ENCODE results near the gene RAD23B. TPM values are rescaled to one million over a fixed set of nuclear protein-coding genes. Genes with fewer than 3 reads are reported as not detected.
A peak's percentile ranks its signal among the peaks of the same experiment; 100 is the strongest.

The RAD23B gene
- total and polyA plus RNA-seq, 2 of the 13 experiments (the other 11 are each of a cell fraction or from before 2014, with no cell fraction given), result 133 to 156 TPM

- TF ChIP-seq TFE3 (CRISPR knock-in tag; IDR thresholded peaks at IDR 0.05) (peak; percentile 65; the same call in 1 of the 2 replicates), NFYC (CRISPR knock-in tag; IDR thresholded peaks at IDR 0.05) (peak; percentile 22; the same call in 1 of the 2 replicates), PHF5A (CRISPR knock-in tag; IDR thresholded peaks at IDR 0.05; ENCODE audit: low read depth, unreplicated experiment) (peak; percentile 59), BHLHE40 (IDR thresholded peaks at IDR 0.05; ENCODE audit: low read length) (peak; percentile 50; the same call in 1 of the 2 replicates), NFKBIZ (CRISPR knock-in tag; IDR thresholded peaks at IDR 0.05) (0 out of 2 replicates have a peak, but pooled peaks have one; percentile 69), MAX (IDR thresholded peaks at IDR 0.05) (peak; percentile 53), HES4 (CRISPR knock-in tag; IDR thresholded peaks at IDR 0.05; ENCODE audit: borderline replicate concordance) (no peak), ZNF598 (CRISPR knock-in tag; IDR thresholded peaks at IDR 0.05; ENCODE audit: borderline replicate concordance) (no peak), ZNF253 (CRISPR knock-in tag; IDR thresholded peaks at IDR 0.05; ENCODE audit: borderline replicate concordance) (no peak), ZNF501 (CRISPR knock-in tag; IDR thresholded peaks at IDR 0.05) (peak; percentile 63), ZSCAN31 (CRISPR knock-in tag; IDR thresholded peaks at IDR 0.05; ENCODE audit: low read depth) (no peak), ZIK1 (CRISPR knock-in tag; IDR thresholded peaks at IDR 0.05; ENCODE audit: borderline replicate concordance, low read depth) (0 out of 2 replicates have a peak, but pooled peaks have one; percentile 10), JDP2 (CRISPR knock-in tag; IDR thresholded peaks at IDR 0.05; ENCODE audit: borderline replicate concordance) (no peak; the same call in 1 of the 2 replicates), UBTF (CRISPR knock-in tag; IDR thresholded peaks at IDR 0.05) (peak; percentile 23; the same call in 1 of the 2 replicates), FLYWCH1 (CRISPR knock-in tag; IDR thresholded peaks at IDR 0.05) (no peak), MIER3 (CRISPR knock-in tag; IDR thresholded peaks at IDR 0.05; ENCODE audit: borderline replicate concordance) (peak; percentile 88; the same call in 1 of the 2 replicates), REL (CRISPR knock-in tag; conservative IDR thresholded peaks at IDR 0.05) (0 out of 2 replicates have a peak, but pooled peaks have one; percentile 60), NFIC (IDR thresholded peaks at IDR 0.05; ENCODE audit: low read length) (peak; percentile 85), ZNF550 (CRISPR knock-in tag; IDR thresholded peaks at IDR 0.05; ENCODE audit: borderline replicate concordance) (no peak), ZBTB25 (CRISPR knock-in tag; IDR thresholded peaks at IDR 0.05) (0 out of 2 replicates have a peak, but pooled peaks have one; percentile 63)
- TF ChIP-seq, protein P1, sequence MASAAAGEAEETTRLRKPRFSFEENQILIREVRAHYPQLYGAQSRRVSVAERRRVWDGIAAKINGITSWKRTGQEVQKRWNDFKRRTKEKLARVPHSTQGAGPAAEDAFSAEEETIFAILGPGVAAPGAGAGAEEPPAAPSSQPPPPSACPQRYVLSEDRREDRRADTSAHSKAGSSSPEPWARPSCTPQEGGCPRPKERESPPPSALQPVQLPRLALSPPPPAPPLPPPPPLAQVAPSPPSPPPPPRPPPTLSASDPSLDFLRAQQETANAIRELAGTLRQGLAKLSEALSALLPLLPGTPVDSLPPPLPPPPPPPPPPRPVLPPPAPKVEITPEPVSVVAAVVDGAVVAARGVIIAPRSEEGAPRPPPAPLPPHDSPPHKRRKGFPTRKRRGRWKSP (CRISPR knock-in tag; IDR thresholded peaks at IDR 0.05), result peak; percentile 57; the same call in 1 of the 2 replicates
Observed at GRCh38 chr9:107249131-107249533, 33.9 kb upstream of the RAD23B start (continued).

All from HepG2 (cell line).